GM23338 (cell line): ENCODE measurements around the gene KCNN3. TPM values are rescaled to one million over a fixed set of nuclear protein-coding genes. Genes with fewer than 3 reads are reported as not detected.

Experiments used
- ATAC-seq: fragments of 200-7000 bp; cut with Tn5 transposase; 3 replicates; pipeline ENCODE4 v1.9.1; 2020
- DNase-seq: peaks from one replicate; pipeline ENCODE4 v3.0.0-alpha.2; 2015; ENCODE audit warnings: low spot score
- H2AFZ ChIP-seq: fragments of 200-600 bp; sonication (generic); 2 replicates; pipeline ENCODE4 v1.8.0; 2016; ENCODE audit warnings: antibody characterized with exemption, mild to moderate bottlenecking, moderate library complexity
- H3F3A ChIP-seq: fragments of 200-600 bp; sonication (generic); replicated peaks from 2 replicates; pipeline ENCODE4 v1.8.0; 2017; ENCODE audit warnings: antibody characterized with exemption, mixed run types, low read depth
- H3K27ac ChIP-seq: fragments of 200-600 bp; sonication (generic); 2 replicates; pipeline ENCODE4 v1.6.1; 2016; ENCODE audit warnings: low read depth
- H3K27me3 ChIP-seq: fragments of 200-600 bp; sonication (generic); 2 replicates; pipeline ENCODE4 v1.8.0; 2016; ENCODE audit warnings: mild to moderate bottlenecking, mixed run types, moderate library complexity; ENCODE audit not compliant: insufficient read depth
- H3K36me3 ChIP-seq: fragments of 200-600 bp; sonication (generic); 2 replicates; pipeline ENCODE4 v1.8.0; 2016; ENCODE audit warnings: mild to moderate bottlenecking; ENCODE audit not compliant: insufficient read depth
- H3K4me1 ChIP-seq: fragments of 200-600 bp; sonication (generic); 2 replicates; pipeline ENCODE4 v1.8.0; 2016; ENCODE audit warnings: mild to moderate bottlenecking, moderate library complexity; ENCODE audit not compliant: insufficient read depth
- H3K4me2 ChIP-seq: fragments of 200-600 bp; sonication (generic); 2 replicates; pipeline ENCODE4 v1.7.1; 2017; ENCODE audit warnings: mixed run types
- H3K4me3 ChIP-seq: fragments of 200-600 bp; sonication (generic); 2 replicates; pipeline ENCODE4 v1.6.1; 2016; ENCODE audit warnings: mixed run types
- H3K79me2 ChIP-seq: fragments of 200-600 bp; sonication (generic); replicated peaks from 2 replicates; pipeline ENCODE4 v1.8.0; 2017; ENCODE audit warnings: mild to moderate bottlenecking; ENCODE audit not compliant: insufficient read depth
- H3K9me2 ChIP-seq: fragments of 200-600 bp; sonication (generic); 2 replicates; pipeline ENCODE4 v1.8.0; 2017; ENCODE audit not compliant: insufficient read depth
- H4K20me1 ChIP-seq: fragments of 200-600 bp; sonication (generic); replicated peaks from 2 replicates; pipeline ENCODE4 v1.8.0; 2017; ENCODE audit warnings: mild to moderate bottlenecking; ENCODE audit not compliant: insufficient read depth
- H3K27ac Mint-ChIP-seq: 2 replicates; pipeline ENCODE4 v1.8.0; 2020; ENCODE audit warnings: inconsistent platforms, mild to moderate bottlenecking, moderate library complexity, mixed read lengths
- H3K27me3 Mint-ChIP-seq: 3 replicates; pipeline ENCODE4 v1.8.0; 2022; ENCODE audit warnings: low read depth, mild to moderate bottlenecking, moderate library complexity, mixed read lengths, inconsistent platforms; ENCODE audit not compliant: insufficient read depth, poor library complexity
- H3K36me3 Mint-ChIP-seq: 3 replicates; pipeline ENCODE4 v1.8.0; 2021; ENCODE audit warnings: low read depth, mild to moderate bottlenecking, inconsistent platforms, moderate library complexity, mixed read lengths
- H3K4me1 Mint-ChIP-seq: 3 replicates; pipeline ENCODE4 v1.8.0; 2020; ENCODE audit warnings: mild to moderate bottlenecking, inconsistent platforms, mixed read lengths
- H3K4me3 Mint-ChIP-seq: 3 replicates; pipeline ENCODE4 v1.8.0; 2021; ENCODE audit warnings: moderate library complexity, mild to moderate bottlenecking, inconsistent platforms, mixed read lengths
- H3K9me3 Mint-ChIP-seq: 3 replicates; pipeline ENCODE4 v1.8.0; 2020; ENCODE audit warnings: moderate library complexity, mild to moderate bottlenecking, inconsistent platforms, mixed read lengths
- CREB1 ChIP-seq: fragments of 250-450 bp; sonication (Bioruptor Pico); IDR thresholded peaks from 2 replicates; pipeline ENCODE4 v1.5.0; 2020; ENCODE audit warnings: low read depth, mild to moderate bottlenecking, moderate library complexity
- CTCF ChIP-seq, 2 experiments: fragments of 200-600 bp in 1 of 2; sonication (generic) in 1 of 2; conservative IDR thresholded peaks; 2 replicates each; pipeline versions ENCODE4 v1.5.1 to v1.6.1; 2016 to 2017; ENCODE audit warnings: antibody characterized with exemption in 2 of 2, low read depth in 2 of 2, mild to moderate bottlenecking in 2 of 2, moderate library complexity in 1 of 2
- EZH2 ChIP-seq: fragments of 200-600 bp; sonication (generic); IDR thresholded peaks from one replicate; pipeline ENCODE4 v1.8.0; 2017; ENCODE audit warnings: antibody characterized with exemption, mild to moderate bottlenecking, low read depth; ENCODE audit not compliant: unreplicated experiment
- EZH2phosphoT487 ChIP-seq: fragments of 200-600 bp; sonication (generic); IDR thresholded peaks from one replicate; pipeline ENCODE4 v1.8.1; 2018; ENCODE audit warnings: antibody characterized with exemption; ENCODE audit not compliant: unreplicated experiment
- JUNB ChIP-seq: IDR thresholded peaks from one replicate; pipeline ENCODE4 v1.6.1; 2016; ENCODE audit warnings: antibody characterized with exemption; ENCODE audit not compliant: unreplicated experiment
- POLR2AphosphoS5 ChIP-seq: IDR thresholded peaks from 2 replicates; pipeline ENCODE4 v1.6.1; 2016; ENCODE audit warnings: antibody characterized with exemption, low read depth
- STAT1 ChIP-seq: IDR thresholded peaks from one replicate; pipeline ENCODE4 v1.6.1; 2016; ENCODE audit warnings: antibody characterized with exemption; ENCODE audit not compliant: unreplicated experiment
- ZNF114 ChIP-seq: fragments of 250-450 bp; sonication (Bioruptor Pico); IDR thresholded peaks from 2 replicates; pipeline ENCODE4 v1.5.0; 2020; ENCODE audit warnings: mild to moderate bottlenecking, moderate library complexity
- ZNF331 ChIP-seq: fragments of 250-450 bp; sonication (Bioruptor Pico); IDR thresholded peaks from 2 replicates; pipeline ENCODE4 v1.5.0; 2020; ENCODE audit warnings: low read depth, mild to moderate bottlenecking, moderate library complexity
- ZNF462 ChIP-seq: fragments of 250-450 bp; sonication (Bioruptor Pico); IDR thresholded peaks from 2 replicates; pipeline ENCODE4 v1.5.0; 2020; ENCODE audit warnings: mild to moderate bottlenecking, moderate library complexity
- polyA plus RNA-seq: library from polyadenylated mRNA; unstranded; fragments of >200 nt; fragmentation: Nextera tagmentation; extraction: Ambion mirVana; gene quantifications from 2 replicates; pipeline ENCODE4 v1.2.1, GENCODE V29; 2016
- total RNA-seq: library from RNA; depleted of rRNA; stranded (reverse); fragments of >200 nt; shearing (Covaris generic); gene quantifications from 2 replicates; pipeline ENCODE4 v1.2.3, GENCODE V29; 2014
- TF ChIP-seq, protein P1 (sequence below): IDR thresholded peaks from 2 replicates; pipeline ENCODE4 v1.6.1; 2016; ENCODE audit warnings: antibody characterized with exemption
- TF ChIP-seq, protein P2 (sequence below): IDR thresholded peaks from one replicate; pipeline ENCODE4 v1.6.1; 2018; ENCODE audit warnings: antibody characterized with exemption; ENCODE audit not compliant: unreplicated experiment

The KCNN3 gene
- total and polyA plus RNA-seq, 2 experiments from 2014 or later = 1.9 to 3.0 TPM

DNA sequence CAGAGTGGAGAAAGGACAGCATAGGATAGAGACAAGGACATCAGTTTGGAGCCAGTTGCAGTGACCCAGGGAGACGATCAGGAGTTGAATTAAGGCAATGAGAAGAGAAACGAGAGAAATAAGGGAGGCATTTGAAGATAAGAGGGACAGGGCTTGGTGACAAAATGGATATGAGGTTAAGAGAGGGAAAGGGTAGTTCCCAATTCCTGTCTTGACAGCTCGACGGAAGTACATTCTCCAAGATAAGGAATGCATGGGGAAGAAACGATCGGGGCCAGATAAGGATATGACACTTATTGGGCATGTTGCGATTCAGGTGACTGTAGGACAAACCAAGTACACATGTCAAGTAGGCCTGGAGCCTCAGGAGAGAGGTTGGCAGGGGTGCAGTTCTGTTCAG is 18.7 kb upstream of the KCNN3 start (continued):
- TF ChIP-seq, protein P1, sequence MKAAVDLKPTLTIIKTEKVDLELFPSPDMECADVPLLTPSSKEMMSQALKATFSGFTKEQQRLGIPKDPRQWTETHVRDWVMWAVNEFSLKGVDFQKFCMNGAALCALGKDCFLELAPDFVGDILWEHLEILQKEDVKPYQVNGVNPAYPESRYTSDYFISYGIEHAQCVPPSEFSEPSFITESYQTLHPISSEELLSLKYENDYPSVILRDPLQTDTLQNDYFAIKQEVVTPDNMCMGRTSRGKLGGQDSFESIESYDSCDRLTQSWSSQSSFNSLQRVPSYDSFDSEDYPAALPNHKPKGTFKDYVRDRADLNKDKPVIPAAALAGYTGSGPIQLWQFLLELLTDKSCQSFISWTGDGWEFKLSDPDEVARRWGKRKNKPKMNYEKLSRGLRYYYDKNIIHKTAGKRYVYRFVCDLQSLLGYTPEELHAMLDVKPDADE = no peak
- no peak for TF ChIP-seq ZNF331 (CRISPR knock-in tag)
- no peak for TF ChIP-seq ZNF114 (CRISPR knock-in tag)
- TF ChIP-seq CREB1 (CRISPR knock-in tag) = no peak
- no peak for TF ChIP-seq POLR2AphosphoS5
- no peak for TF ChIP-seq CTCF (conservative IDR thresholded peaks at IDR 0.05; ENCODE audit: low read depth in 2 of 2)
- TF ChIP-seq, protein P2, sequence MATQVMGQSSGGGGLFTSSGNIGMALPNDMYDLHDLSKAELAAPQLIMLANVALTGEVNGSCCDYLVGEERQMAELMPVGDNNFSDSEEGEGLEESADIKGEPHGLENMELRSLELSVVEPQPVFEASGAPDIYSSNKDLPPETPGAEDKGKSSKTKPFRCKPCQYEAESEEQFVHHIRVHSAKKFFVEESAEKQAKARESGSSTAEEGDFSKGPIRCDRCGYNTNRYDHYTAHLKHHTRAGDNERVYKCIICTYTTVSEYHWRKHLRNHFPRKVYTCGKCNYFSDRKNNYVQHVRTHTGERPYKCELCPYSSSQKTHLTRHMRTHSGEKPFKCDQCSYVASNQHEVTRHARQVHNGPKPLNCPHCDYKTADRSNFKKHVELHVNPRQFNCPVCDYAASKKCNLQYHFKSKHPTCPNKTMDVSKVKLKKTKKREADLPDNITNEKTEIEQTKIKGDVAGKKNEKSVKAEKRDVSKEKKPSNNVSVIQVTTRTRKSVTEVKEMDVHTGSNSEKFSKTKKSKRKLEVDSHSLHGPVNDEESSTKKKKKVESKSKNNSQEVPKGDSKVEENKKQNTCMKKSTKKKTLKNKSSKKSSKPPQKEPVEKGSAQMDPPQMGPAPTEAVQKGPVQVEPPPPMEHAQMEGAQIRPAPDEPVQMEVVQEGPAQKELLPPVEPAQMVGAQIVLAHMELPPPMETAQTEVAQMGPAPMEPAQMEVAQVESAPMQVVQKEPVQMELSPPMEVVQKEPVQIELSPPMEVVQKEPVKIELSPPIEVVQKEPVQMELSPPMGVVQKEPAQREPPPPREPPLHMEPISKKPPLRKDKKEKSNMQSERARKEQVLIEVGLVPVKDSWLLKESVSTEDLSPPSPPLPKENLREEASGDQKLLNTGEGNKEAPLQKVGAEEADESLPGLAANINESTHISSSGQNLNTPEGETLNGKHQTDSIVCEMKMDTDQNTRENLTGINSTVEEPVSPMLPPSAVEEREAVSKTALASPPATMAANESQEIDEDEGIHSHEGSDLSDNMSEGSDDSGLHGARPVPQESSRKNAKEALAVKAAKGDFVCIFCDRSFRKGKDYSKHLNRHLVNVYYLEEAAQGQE = no peak

DNA sequence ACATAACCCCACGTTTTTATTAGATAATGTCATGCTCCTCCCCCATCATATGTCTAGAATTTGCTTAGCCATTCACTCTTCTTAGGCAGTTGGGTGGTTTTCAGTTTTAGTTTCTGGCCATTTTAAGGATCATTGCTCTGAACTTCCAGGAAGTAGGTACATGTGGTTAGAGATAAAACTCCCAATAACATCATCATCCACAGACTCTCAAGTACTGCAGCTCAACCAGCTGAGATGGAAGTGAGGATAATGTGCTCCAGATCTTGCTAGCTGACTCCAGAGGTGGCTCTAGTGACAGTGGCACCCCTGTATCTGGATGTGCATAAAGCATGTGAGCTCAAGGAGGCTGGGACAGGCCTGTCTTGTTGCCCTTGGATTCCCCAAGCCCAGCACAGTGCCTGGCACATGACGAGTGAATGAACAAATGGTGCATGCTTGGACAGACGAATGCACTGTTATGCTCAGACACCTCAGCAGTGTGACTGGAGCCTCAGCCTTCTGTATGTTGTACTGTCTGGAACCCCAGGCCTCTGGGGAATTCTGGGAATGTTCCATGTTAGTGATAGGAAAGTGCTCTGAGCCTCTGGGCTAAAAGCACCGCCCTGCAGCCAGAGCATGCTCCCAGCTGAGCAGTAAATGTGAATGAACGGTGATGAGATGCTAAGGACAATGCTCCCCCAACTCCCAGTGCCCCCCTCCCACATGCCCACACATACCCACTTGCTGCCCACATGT is 16.4 kb upstream of the KCNN3 start:
- no peaks in the 10 kb centered on the region for H3K9me3 Mint-ChIP-seq
- H3K27me3 Mint-ChIP-seq = peaks cover 7% of the 10 kb centered on the region
- Histone ChIP-seq H3K36me3 (no peaks in the 10 kb centered on the region), H3K4me1 (no peaks in the 10 kb centered on the region), H3K27me3 (no peaks in the 10 kb centered on the region), H3K9me2 (no peaks in the 10 kb centered on the region), H3K4me3 (no peak overlapping the region), H3K27ac (no peak overlapping the region), H3K79me2 (no peaks in the 10 kb centered on the region), H3K4me2 (no peak overlapping the region), H2AFZ (no peak overlapping the region), H3F3A (no peaks in the 10 kb centered on the region), H4K20me1 (no peaks in the 10 kb centered on the region)
- peaks cover 4% of the 10 kb centered on the region; the same call in 2 of the 3 replicates for H3K4me1 Mint-ChIP-seq
- no peak overlapping the region for H3K27ac Mint-ChIP-seq
- H3K36me3 Mint-ChIP-seq = no peaks in the 10 kb centered on the region; the same call in 2 of the 3 replicates
- H3K4me3 Mint-ChIP-seq = no peak overlapping the region; the same call in 2 of the 3 replicates
- DNase-seq (no peak), ATAC-seq (no peak)
- TF ChIP-seq STAT1 (no peak), ZNF331 (CRISPR knock-in tag) (no peak), ZNF462 (CRISPR knock-in tag) (no peak), EZH2 (no peak), JUNB (no peak), EZH2phosphoT487 (no peak)
